GM18907 (cell line): ENCODE results near the gene TBXAS1.

Experiments
- ATAC-seq: cut with Tn5 transposase; IDR thresholded peaks from one replicate; pipeline ENCODE4 v1.9.1; 2021; ENCODE audit warnings: mild to moderate bottlenecking, moderate library complexity; ENCODE audit not compliant: unreplicated experiment

Gene TBXAS1

GRCh38 chr7:140039896-140040295, 210.8 kb downstream of the TBXAS1 start:
- ATAC-seq: no peak

- no peak for ATAC-seq
Measured at GRCh38 chr7:140041659-140042385, 212.8 kb downstream of the TBXAS1 start.

- no peak for ATAC-seq
Measured at GRCh38 chr7:140042386-140042670, 213.3 kb downstream of the TBXAS1 start.

- no peak for ATAC-seq
Measured at GRCh38 chr7:140044251-140044650, 215.2 kb downstream of the TBXAS1 start.

GRCh38 chr7:140045697-140046096, 216.6 kb downstream of the TBXAS1 start:
- no peak for ATAC-seq

- ATAC-seq: no peak
Measured at GRCh38 chr7:140047197-140047596, 218.1 kb downstream of the TBXAS1 start.

- ATAC-seq: no peak
Measured at GRCh38 chr7:140048138-140048537, 219.1 kb downstream of the TBXAS1 start.

GRCh38 chr7:140048989-140049338, 219.9 kb downstream of the TBXAS1 start:
- ATAC-seq: no peak

- no peak for ATAC-seq
Measured at GRCh38 chr7:140049339-140050024, 220.4 kb downstream of the TBXAS1 start.

- ATAC-seq: no peak
Measured at GRCh38 chr7:140050100-140050499, 221.0 kb downstream of the TBXAS1 start.

- ATAC-seq: no peak
Measured at GRCh38 chr7:140051820-140052219, 222.8 kb downstream of the TBXAS1 start.

- peak; percentile 87 for ATAC-seq
Measured at GRCh38 chr7:140053812-140054539, 224.9 kb downstream of the TBXAS1 start.

GRCh38 chr7:140054751-140055150, 225.7 kb downstream of the TBXAS1 start:
- ATAC-seq: no peak

- ATAC-seq: no peak
Measured at GRCh38 chr7:140055833-140056232, 226.8 kb downstream of the TBXAS1 start.

GRCh38 chr7:140056431-140057142, 227.5 kb downstream of the TBXAS1 start:
- ATAC-seq: no peak

- ATAC-seq: no peak
Measured at GRCh38 chr7:140057143-140057535, 228.1 kb downstream of the TBXAS1 start.

- no peak for ATAC-seq
Measured at GRCh38 chr7:140058517-140058916, 229.5 kb downstream of the TBXAS1 start.

- ATAC-seq: no peak
Measured at GRCh38 chr7:140059273-140060242, 230.5 kb downstream of the TBXAS1 start.

GRCh38 chr7:140060243-140060630, 231.2 kb downstream of the TBXAS1 start:
- no peak for ATAC-seq
